ENCODE results near the gene TEX9.
"Not testable (repeated sequence)": the region's sequence is repeated elsewhere in the genome, so short reads cannot be mapped to it uniquely, and the experiment has no call there.

Gene TEX9

GRCh38 chr15:56366211-56366610 is 985 bp downstream of the TEX9 start:
- no peak for DNase-seq (ENCODE audit: low read depth in 2 of 2)

DNA sequence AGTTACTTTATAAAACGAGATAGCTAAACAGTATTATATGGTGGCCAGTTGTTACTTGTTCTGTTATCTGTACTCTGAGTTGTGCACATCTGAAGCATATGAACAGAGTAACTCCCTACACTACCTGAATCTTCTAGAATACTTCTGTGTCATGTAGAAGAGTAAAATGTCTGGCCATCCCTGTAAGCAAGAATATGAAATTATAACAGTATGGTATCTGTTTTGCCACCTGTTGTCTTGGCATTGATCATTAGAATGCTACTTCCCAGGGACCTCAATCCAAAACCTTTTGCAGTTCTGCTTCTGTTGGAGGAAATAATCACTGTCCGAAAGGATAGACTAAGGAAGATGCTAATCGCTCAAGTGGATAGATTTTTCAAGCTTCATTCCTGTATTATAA is 1.9 kb downstream of the TEX9 start:
- DNase-seq (ENCODE audit: low read depth in 2 of 2) = no peak

- no peak for DNase-seq (ENCODE audit: low read depth in 2 of 2)
Measured at GRCh38 chr15:56369234-56369633, 4.0 kb downstream of the TEX9 start.

DNA sequence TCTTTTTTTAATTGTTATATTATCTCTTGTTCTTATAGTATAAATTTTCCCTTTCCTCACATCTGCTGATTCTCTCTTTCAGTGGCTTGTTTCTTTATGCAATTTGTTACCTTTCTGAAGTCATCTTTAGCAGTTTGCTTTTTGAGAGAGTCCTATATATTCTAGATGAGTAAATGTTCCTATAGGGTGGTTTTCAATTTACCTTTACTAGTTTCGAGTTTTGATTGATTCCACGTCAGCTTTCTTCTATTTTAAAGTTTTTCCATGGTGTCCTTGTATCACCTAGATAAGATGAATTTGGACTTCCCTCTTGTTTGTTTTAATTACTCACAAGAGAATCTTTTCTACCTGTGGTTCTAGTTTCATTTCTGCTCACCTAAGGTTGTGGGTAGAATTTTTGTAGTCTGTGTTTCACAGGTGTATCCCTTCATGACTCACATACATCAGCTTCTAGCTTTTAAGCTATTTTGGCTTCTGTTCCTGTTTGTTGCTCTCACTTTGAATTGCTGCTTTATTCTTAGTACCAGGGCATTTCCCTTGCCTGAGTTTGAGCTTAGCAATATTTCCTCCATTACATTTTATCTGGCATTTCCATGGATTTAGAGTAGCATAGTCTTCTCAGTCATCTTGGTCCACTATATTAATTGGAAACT is 6.4 kb downstream of the TEX9 start:
- DNase-seq (ENCODE audit: low read depth in 2 of 2) = no peak

- not testable (repeated sequence) for DNase-seq (ENCODE audit: low read depth in 2 of 2)
Measured at GRCh38 chr15:56374693-56375092, 9.5 kb downstream of the TEX9 start.

DNA sequence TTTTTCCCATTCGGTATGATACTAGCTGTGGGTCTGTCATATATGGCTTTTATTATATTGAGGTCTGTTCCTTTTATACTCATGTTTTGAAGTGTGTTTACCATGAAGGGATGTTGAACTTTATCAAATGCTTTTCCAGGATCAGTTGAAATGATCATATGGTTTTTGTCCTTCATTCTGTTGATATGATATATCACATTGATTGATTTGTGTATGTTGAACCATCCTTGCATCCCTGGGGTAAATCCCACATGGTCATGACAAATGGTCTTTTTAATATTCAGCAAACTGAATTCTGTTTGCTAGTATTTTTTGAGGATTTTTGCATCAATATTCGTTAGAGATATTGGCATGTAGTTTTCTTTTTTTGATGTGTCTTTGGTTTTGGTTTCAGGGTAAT is 12.6 kb downstream of the TEX9 start:
- DNase-seq (ENCODE audit: low read depth in 2 of 2) = not testable (repeated sequence)

DNA sequence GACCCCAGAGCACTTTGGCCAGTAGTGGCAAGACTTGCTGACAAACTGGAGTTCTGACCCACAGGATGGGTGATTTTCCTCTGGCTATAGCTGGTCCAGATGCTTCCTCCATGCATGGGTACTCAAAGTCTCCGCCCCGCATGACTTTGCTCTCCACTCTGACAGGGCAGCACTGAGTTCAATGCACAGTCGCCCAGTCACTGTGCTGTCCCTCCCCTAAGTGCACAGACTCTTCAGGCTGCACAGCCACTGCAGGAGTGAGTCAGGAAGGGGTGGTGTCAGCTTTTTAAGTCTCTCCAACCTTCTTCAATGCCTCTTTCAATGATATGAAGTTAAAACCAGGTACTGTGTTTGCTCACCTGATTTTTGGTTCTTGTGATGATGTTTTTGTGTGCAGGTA is 17.8 kb downstream of the TEX9 start:
- DNase-seq (ENCODE audit: low read depth in 2 of 2) = no peak

DNA sequence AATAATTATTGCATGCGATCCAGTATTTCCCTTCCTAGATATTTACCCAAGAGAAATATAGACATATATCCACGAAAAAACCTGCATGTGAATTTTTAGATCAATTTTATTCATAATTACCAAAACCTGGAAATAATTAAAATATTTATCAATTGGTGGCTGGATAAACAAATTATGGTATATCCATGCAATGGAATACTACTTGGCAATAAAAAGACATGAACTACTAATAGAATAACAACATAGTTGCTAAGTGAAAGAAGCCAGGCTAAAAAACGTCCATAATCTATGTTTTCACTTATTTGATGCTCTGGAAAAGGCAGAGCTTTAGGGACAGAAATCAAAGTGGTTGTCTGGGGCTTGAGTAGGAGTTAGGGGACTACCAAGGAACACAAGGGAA is 20.7 kb downstream of the TEX9 start:
- DNase-seq (ENCODE audit: low read depth in 2 of 2) = no peak

GRCh38 chr15:56390739-56391267 is 25.6 kb downstream of the TEX9 start:
- no peak for DNase-seq (ENCODE audit: low read depth in 2 of 2)

DNA sequence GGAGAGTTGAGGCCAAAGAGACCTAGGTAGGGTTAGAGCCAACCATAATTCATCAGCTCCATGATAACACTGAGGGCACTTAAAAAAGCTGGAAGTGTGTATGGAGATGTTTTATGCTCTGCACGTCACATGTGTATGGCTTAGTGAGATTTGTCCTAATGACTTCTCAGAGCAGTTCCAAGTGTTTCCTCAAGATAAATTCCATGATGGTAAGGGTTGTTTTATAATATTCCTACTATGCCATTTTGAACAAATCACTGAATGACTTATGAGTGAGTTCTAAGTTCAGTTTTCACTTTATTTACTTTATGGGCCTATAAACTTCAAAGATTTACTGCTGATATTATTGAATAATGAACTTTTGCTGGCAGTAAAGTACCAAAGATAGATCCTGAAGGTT is 28.1 kb downstream of the TEX9 start:
- no peak for DNase-seq (ENCODE audit: low read depth in 2 of 2)

DNA sequence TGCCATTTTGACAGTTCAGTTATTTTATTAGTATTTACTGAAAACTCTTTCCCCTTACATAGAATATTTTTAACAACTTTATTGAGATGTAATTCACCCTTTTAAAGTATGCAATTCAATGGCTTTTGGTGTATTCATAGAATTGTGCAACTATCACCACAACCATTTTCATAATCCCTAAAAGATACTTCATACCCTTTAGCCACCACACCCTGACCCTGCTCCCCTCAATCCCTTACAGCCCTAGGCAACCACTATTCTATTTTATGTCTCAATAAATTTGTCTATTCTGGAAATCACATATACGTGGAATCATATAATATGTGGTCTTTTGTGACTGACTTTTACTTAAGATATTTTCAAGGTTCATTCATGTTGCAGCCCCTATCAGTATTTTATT is 29.7 kb downstream of the TEX9 start:
- DNase-seq (ENCODE audit: low read depth in 2 of 2) = no peak

DNA sequence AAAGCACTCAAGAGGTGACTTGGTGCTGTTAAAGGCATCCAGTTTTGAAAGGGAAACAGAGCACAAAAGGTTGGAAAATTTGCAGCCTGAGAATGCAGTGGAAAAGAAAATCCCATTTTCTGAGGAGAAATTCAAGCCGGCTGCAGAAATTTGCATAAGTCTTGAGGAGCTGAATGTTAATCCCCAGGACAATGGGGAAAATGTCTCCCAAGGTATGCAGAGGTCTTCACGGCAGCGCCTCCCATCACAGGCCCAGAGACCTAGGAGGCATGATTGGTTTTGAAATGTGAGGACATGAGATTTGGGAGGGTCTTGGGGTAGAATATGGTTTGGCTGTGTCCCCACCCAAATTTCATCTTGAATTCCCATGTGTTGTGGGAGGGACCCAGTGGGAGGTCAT is 32.1 kb downstream of the TEX9 start:
- DNase-seq (ENCODE audit: low read depth in 2 of 2) = not testable (repeated sequence)

- not testable (repeated sequence) for DNase-seq (ENCODE audit: low read depth in 2 of 2)
Measured at GRCh38 chr15:56399209-56399608, 34.0 kb downstream of the TEX9 start.

DNA sequence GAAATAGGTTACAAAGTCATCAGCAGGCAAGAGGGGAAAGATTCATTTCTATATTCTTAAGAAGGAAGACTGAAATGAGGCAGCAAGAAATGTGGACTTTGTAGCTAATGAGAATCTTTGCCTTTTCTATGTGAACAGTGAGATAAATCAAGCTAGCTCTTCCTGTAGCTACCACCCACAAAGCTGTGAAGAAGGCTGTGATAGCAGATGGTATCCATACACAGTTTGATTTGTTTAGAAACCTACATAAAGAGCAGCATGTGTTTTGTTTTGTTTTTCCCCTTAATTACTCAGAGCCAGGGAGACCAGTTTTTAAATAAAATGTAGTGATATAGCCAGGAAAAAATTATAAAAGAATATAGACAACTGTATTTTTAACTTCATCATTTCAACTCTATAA is 45.5 kb downstream of the TEX9 start:
- no peak for DNase-seq (ENCODE audit: low read depth in 2 of 2)

DNA sequence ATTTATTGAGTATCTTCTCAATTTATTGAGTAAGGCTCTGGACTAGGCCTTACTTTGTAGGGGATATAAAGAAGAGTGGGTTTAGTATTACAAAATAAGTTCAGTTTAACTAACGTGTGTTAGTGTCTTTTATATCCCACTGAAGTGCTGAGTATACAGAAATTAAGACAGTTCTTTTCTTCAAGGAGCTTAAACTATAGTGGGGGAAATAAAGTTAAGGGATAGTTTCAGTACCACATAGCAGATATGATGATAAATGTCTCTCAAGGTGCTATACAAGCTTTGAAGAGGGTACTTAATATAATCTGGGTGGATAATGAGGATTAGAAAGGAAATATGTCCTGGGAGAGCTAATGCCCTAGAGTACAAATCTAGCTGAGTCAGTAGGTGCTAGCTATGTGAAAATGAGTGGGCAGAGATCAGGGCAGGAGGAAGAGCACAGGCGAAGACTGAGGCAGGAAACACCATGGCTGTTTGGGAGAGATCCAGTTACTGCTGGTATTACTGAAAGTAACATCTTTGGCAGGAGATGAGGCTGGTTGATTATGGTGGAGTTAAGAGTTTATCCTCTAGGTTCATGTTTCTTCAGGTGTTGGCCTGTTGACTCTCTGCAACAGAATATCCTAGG is 46.0 kb downstream of the TEX9 start:
- DNase-seq (ENCODE audit: low read depth in 2 of 2) = no peak

GRCh38 chr15:56413114-56413733 is 48.0 kb downstream of the TEX9 start:
- not testable (repeated sequence) for DNase-seq (ENCODE audit: low read depth in 2 of 2)

- no peak for DNase-seq (ENCODE audit: low read depth in 2 of 2)
Measured at GRCh38 chr15:56425276-56425675, 60.0 kb downstream of the TEX9 start.

DNA sequence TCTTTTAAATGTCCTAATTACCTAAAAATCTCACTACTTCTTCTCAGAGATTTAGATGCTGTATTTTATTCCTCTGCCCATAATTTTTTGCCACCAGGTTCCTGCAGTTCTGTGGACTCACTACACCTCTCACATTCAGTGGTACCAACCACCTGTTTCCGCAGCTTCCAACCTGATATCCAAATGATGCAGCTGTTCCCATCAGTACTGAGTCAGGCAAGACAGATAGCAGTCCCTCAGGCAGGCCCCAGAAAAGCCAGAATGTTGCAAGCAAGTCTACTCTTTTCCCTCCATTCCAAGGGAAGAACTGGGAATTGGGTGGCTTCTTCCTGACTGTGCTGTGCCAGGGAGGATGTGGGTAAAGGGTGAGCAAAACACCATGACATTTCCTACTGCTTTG is 60.8 kb downstream of the TEX9 start:
- no peak for DNase-seq (ENCODE audit: low read depth in 2 of 2)

GRCh38 chr15:56428821-56429458 is 63.7 kb downstream of the TEX9 start:
- DNase-seq (ENCODE audit: low read depth in 2 of 2) = no peak

GRCh38 chr15:56432304-56432703 is 67.1 kb downstream of the TEX9 start:
- no peak for DNase-seq (ENCODE audit: low read depth in 2 of 2)

DNA sequence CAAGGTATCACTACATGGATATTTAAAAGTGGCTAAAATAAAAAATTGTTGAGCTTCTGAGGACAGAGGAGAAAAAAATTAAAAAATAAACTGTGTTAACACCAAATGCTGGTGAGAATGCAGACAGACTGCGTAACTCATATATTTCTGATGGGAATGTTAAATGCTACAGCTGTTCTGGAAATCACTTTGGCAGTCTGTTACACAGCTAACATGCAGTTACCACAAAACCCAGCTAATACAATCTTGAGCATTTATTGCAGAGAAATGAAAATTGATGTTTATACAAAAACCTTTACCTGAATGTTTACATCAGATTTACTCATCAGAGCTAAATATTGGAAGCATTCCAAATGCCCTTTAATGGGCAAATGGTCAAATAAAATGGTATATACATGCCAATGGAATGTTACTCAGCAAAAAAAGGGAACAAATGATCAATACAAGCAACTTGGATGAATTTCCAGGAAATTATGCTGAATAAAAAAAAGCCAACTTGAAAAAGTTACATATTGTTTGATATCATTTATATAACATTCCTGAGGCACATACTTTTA is 75.1 kb downstream of the TEX9 start:
- DNase-seq (ENCODE audit: low read depth in 2 of 2) = no peak

DNA sequence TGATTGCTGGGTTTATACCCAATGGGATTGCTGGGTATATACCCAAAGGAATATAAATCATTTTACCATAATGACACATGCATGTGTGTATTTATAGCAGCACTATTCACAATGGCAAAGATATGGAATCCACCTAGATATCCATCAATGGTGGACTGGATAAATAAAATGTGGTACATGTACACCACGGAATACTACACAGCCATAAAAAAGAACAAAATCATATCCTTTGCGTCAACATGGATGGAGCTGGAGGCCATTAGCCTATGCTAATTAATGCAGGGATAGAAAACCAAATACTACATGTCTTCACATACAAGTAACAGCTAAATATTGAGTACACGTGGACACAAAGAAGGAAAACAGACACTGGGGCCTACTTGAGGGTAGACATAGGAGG is 77.1 kb downstream of the TEX9 start:
- no peak for DNase-seq (ENCODE audit: low read depth in 2 of 2)

Data from activated CD8-positive, alpha-beta memory T cell treated with anti-CD3 and anti-CD28 coated beads for 4 hours (primary cell).